Peyer's patch (tissue), 4 donors: ENCODE results near the gene TNN.

ENCODE experiments used
- POLR2A ChIP-seq, 2 donors: fragments of 450-650 bp; IDR thresholded peaks; one replicate each; pipeline ENCODE4 v1.5.1; 2017; ENCODE audit warnings: antibody characterized with exemption in 2 of 2, mild to moderate bottlenecking in 2 of 2, moderate library complexity in 2 of 2
- TF ChIP-seq, protein P1 (sequence below), 6 experiments: fragments of 450-650 bp in 4 of 6; fragments of 200-600 bp in 2 of 6; sonication (generic) in 1 of 6; IDR thresholded peaks; one replicate each; pipeline ENCODE4 v1.5.1; 2017 to 2019; ENCODE audit warnings: antibody characterized with exemption in 6 of 6, mild to moderate bottlenecking in 3 of 6, moderate library complexity in 1 of 6

DNA sequence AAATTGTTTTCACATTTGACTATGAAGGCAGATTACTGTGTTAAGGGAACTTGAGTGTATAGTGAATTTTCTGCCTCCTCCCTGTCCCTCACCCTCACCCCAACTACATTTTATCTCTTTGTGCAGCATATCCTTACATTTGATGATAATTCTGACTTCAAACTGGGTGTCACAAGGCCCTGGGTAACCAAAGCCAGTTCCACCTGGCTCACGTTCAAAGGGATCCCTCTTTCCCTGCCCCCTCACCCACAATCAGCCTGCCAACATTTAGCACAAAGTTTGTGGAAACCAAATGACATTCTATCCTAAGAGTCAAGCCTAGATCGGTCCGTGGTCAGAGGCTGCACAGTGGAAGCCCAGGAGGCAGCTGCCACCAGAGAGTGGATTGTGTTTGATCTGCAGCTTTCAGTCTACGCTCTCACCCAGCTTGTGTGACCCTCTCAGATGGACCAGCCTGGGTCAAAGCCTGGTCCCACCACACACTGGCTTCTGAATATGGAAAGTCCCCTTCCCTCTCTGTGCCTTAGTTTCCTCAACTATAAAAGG lies 114.6 kb downstream of the TNN start:
- TF ChIP-seq, protein P1, sequence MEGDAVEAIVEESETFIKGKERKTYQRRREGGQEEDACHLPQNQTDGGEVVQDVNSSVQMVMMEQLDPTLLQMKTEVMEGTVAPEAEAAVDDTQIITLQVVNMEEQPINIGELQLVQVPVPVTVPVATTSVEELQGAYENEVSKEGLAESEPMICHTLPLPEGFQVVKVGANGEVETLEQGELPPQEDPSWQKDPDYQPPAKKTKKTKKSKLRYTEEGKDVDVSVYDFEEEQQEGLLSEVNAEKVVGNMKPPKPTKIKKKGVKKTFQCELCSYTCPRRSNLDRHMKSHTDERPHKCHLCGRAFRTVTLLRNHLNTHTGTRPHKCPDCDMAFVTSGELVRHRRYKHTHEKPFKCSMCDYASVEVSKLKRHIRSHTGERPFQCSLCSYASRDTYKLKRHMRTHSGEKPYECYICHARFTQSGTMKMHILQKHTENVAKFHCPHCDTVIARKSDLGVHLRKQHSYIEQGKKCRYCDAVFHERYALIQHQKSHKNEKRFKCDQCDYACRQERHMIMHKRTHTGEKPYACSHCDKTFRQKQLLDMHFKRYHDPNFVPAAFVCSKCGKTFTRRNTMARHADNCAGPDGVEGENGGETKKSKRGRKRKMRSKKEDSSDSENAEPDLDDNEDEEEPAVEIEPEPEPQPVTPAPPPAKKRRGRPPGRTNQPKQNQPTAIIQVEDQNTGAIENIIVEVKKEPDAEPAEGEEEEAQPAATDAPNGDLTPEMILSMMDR (IDR thresholded peaks at IDR 0.05), result no peak
- no peak for TF ChIP-seq POLR2A (IDR thresholded peaks at IDR 0.05)
